Stomach (tissue), 9 donors: ENCODE data around the gene TSNAXIP1. TPM values are rescaled to one million over a fixed set of nuclear protein-coding genes. Genes with fewer than 3 reads are reported as not detected.
"Not testable (repeated sequence)": the region's sequence is repeated elsewhere in the genome, so short reads cannot be mapped to it uniquely, and the experiment has no call there.

ENCODE experiments used
- DNase-seq, 2 donors: peaks; one replicate each; pipeline versions ENCODE4 v3.0.0 to v3.0.0-alpha.2; 2013 to 2019
- H3K27ac ChIP-seq, 5 donors: fragments of 200-600 bp in 4 of 5; sonication (generic) in 4 of 5; one replicate each; pipeline ENCODE4 v1.5.1; 2013 to 2019; ENCODE audit warnings: mild to moderate bottlenecking in 1 of 5, moderate library complexity in 1 of 5
- H3K27me3 ChIP-seq, 3 donors: fragments of 200-600 bp; sonication (generic); one replicate each; pipeline ENCODE4 v1.5.1; 2017 to 2019; ENCODE audit warnings: mixed run types in 1 of 3
- H3K36me3 ChIP-seq, 4 donors: fragments of 200-600 bp; sonication (generic); 1 replicate in 3 of 4; 2 replicates in 1 of 4; pipeline ENCODE4 v1.5.1; 2016 to 2019
- H3K4me1 ChIP-seq, 4 donors: fragments of 200-600 bp; sonication (generic); one replicate each; pipeline ENCODE4 v1.5.1; 2016 to 2019
- H3K4me3 ChIP-seq, 4 donors: fragments of 200-600 bp; sonication (generic) in 3 of 4; one replicate each; pipeline ENCODE4 v1.5.1; 2016 to 2019; ENCODE audit warnings: mild to moderate bottlenecking in 1 of 4
- H3K9me3 ChIP-seq, 4 donors: fragments of 200-600 bp; sonication (generic); one replicate each; pipeline ENCODE4 v1.5.1; 2016 to 2019
- CTCF ChIP-seq, 7 experiments: fragments of 450-650 bp in 4 of 7; fragments of 200-600 bp in 3 of 7; sonication (generic) in 3 of 7; IDR thresholded peaks; one replicate each; pipeline ENCODE4 v1.5.1; 2016 to 2019; ENCODE audit warnings: antibody characterized with exemption in 7 of 7, control low read depth in 2 of 7, mild to moderate bottlenecking in 1 of 7
- EP300 ChIP-seq: sonication (generic); formaldehyde crosslinking; IDR thresholded peaks from one replicate; pipeline ENCODE4 v1.6.1; 2017; ENCODE audit warnings: antibody characterized with exemption
- POLR2A ChIP-seq, 4 donors: fragments of 450-650 bp; IDR thresholded peaks; one replicate each; pipeline ENCODE4 v1.6.1; 2016; ENCODE audit warnings: antibody characterized with exemption in 4 of 4, control low read depth in 2 of 4, mild to moderate bottlenecking in 1 of 4, moderate library complexity in 1 of 4
- POLR2AphosphoS5 ChIP-seq, 3 donors: sonication (generic); formaldehyde crosslinking; IDR thresholded peaks; one replicate each; pipeline ENCODE4 v1.6.1; 2016; ENCODE audit warnings: antibody characterized with exemption in 3 of 3
- WGBS, 5 donors: extraction: QIAGEN DNeasy Blood & Tissue Kit in 3 of 5; methylation state at CpG; one replicate each; pipeline versions ENCODE4 v1.1.5 to v1.1.7; 2013 to 2018; 5-methylcytosine and 5-hydroxymethylcytosine counted together
- intact Hi-C: fragments of 100-400 bp; cut with DNase I; formaldehyde crosslinking; loops from one replicate; pipeline ENCODE4 v1.15.1; 2023; ENCODE audit warnings: low total_unique reads
- polyA plus RNA-seq, 3 donors: library from polyadenylated mRNA; stranded (reverse); fragments of 200-250 nt; gene quantifications; one replicate each; pipeline ENCODE4 v1.2.3, GENCODE V29; 2013
- total RNA-seq, 5 donors: library from RNA; depleted of rRNA; stranded (reverse); fragments of >200 nt; gene quantifications; one replicate each; pipeline versions ENCODE4 v1.1.0 to v1.2.3, GENCODE V29; 2014 to 2016
- donor health status: healthy with polysubstance abuse.
- donor health status: Bipolar disorder and iron deficiency.
- donor health status: healthy.

The TSNAXIP1 gene
- total and polyA plus RNA-seq, 8 donors: 0.45 to 25.7 (median 1.2) TPM; not detected in 1

GRCh38 chr16:67860589-67861398 is 54.1 kb downstream of the TSNAXIP1 start:
- 77 to 84% (median 79%) methylated on average over 8 of the region's 8 CpGs for WGBS, 5 donors
- H3K27me3 ChIP-seq: no peaks in the 10 kb centered on the region
- H3K4me3 ChIP-seq: no peak overlapping the region
- no peaks in the 10 kb centered on the region for H3K9me3 ChIP-seq
- TF ChIP-seq CTCF (IDR thresholded peaks at IDR 0.05): no peak
- no peak for TF ChIP-seq POLR2AphosphoS5 (IDR thresholded peaks at IDR 0.05)
- no peak for TF ChIP-seq EP300
- no peak for TF ChIP-seq POLR2A (IDR thresholded peaks at IDR 0.05)
- peak overlapping the region in 3 of 5 donors; percentile 19 to 78 (median 72) for H3K27ac ChIP-seq
- peaks cover 45 to 79% (median 58%) of the 10 kb centered on the region in 4 donors for H3K4me1 ChIP-seq
- H3K36me3 ChIP-seq: peaks cover 6 to 20% (median 16%) of the 10 kb centered on the region in 4 donors
- DNase-seq: no peak
- intact Hi-C loops: no loop called here

GRCh38 chr16:67861877-67862276 is 55.2 kb downstream of the TSNAXIP1 start:
- 80 to 89% (median 89%) methylated on average over 6 of the region's 6 CpGs for WGBS, 5 donors
- no peaks in the 10 kb centered on the region for H3K9me3 ChIP-seq
- H3K4me3 ChIP-seq: no peak overlapping the region

GRCh38 chr16:67862623-67863583 is 56.2 kb downstream of the TSNAXIP1 start:
- H3K4me1 ChIP-seq: peaks cover 30 to 58% (median 39%) of the 10 kb centered on the region in 4 donors
- peak overlapping the region; percentile 49 to 78 (median 72) for H3K27ac ChIP-seq
- WGBS, 5 donors: 66 to 78% (median 74%) methylated on average over 11 of the region's 11 CpGs
- H3K4me3 ChIP-seq: no peak overlapping the region
- intact Hi-C loops: no loop called here
- peak; percentile 37 to 53 for DNase-seq
- H3K27me3 ChIP-seq: no peaks in the 10 kb centered on the region
- H3K36me3 ChIP-seq: peaks cover 20 to 41% (median 37%) of the 10 kb centered on the region in 4 donors
- H3K9me3 ChIP-seq: no peaks in the 10 kb centered on the region
- TF ChIP-seq POLR2AphosphoS5 (IDR thresholded peaks at IDR 0.05): peak in 1 of 3 donors; percentile 61
- no peak for TF ChIP-seq EP300

More at GRCh38 chr16:67861877-67862276, 55.2 kb downstream of the TSNAXIP1 start:
- TF ChIP-seq POLR2A (IDR thresholded peaks at IDR 0.05) (no peak), EP300 (no peak), CTCF (IDR thresholded peaks at IDR 0.05) (no peak), POLR2AphosphoS5 (IDR thresholded peaks at IDR 0.05) (no peak)
- Histone ChIP-seq H3K27me3 (no peaks in the 10 kb centered on the region), H3K27ac (peak overlapping the region in 3 of 5 donors; percentile 72 to 78 (median 77)), H3K4me1 (peaks cover 41 to 68% (median 50%) of the 10 kb centered on the region in 4 donors), H3K36me3 (peaks cover 14 to 31% (median 27%) of the 10 kb centered on the region in 4 donors)
- intact Hi-C loops: no loop called here
- no peak for DNase-seq

GRCh38 chr16:67864044-67864443 is 57.4 kb downstream of the TSNAXIP1 start:
- H3K27me3 ChIP-seq, H3K4me3 ChIP-seq, H3K9me3 ChIP-seq, DNase-seq, intact Hi-C loops: not testable (repeated sequence)
- Histone ChIP-seq H3K4me1 (peaks cover 25 to 46% (median 31%) of the 10 kb centered on the region in 4 donors), H3K27ac (peak overlapping the region; percentile 49 to 78 (median 72)), H3K36me3 (peaks cover 31 to 53% (median 49%) of the 10 kb centered on the region in 4 donors)
- WGBS, 5 donors: 84 to 99% (median 96%) methylated on average over 5 to 6 of the region's 6 CpGs

GRCh38 chr16:67864594-67864993 is 57.9 kb downstream of the TSNAXIP1 start:
- Histone ChIP-seq H3K27me3 (no peaks in the 10 kb centered on the region), H3K27ac (no peak overlapping the region), H3K9me3 (no peaks in the 10 kb centered on the region), H3K4me1 (peaks cover 25 to 44% (median 31%) of the 10 kb centered on the region in 4 donors), H3K36me3 (peaks cover 34 to 58% (median 54%) of the 10 kb centered on the region in 4 donors), H3K4me3 (no peak overlapping the region)
- 80 to 91% (median 87%) methylated on average over 2 of the region's 2 CpGs for WGBS, 5 donors
- DNase-seq: no peak
- TF ChIP-seq EP300 (no peak), CTCF (IDR thresholded peaks at IDR 0.05) (no peak)
- intact Hi-C loops: no loop called here
